HG02763 (cell line): ENCODE measurements around the gene GRAMD1B.

Experiments
- ATAC-seq: cut with Tn5 transposase; IDR thresholded peaks from one replicate; pipeline ENCODE4 v1.9.1; 2021; ENCODE audit warnings: mild to moderate bottlenecking, moderate library complexity; ENCODE audit not compliant: unreplicated experiment

The GRAMD1B gene

DNA sequence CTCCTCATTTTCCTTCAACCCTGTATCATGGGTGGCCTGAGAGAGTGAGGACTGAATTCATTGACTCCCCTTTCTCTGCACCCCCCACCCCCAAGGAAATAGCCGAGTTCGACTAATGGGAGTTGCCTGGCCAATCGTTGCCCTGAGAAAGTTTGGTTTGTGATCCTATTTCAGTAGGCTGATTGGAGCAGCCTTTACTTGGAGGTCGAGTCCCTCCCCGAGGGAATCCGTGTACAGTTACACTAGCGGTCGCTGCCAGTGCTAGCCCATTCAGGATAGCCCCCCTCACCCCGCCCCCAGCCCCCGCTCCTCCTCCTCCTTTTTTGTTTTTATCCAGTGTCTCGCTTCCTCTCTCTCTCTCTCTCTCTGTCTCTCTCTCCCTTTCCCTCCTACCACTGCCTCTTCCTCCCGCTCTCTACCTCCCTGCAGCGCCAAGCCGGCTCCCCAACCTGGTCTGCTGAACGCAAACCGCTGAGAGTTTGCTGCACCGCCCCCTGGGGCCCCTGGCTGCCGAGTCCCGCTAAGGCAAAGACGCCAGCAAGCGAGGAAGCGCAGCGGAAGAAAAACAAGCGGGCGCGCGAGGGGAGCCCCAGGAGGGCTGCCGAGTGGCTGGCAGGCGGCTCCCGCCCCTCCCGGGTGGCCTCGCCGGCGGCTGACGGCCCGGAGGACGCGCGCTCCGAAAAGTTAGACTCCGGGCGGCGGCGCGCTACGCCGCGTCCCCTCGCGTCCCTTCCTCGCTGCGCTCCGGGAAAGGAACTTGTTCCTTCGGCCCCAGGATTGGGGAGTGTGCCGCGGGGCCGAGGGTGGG lies at the start of gene GRAMD1B:
TSS of gene GRAMD1B (plus strand) at position 357 of the 808 bp plus-strand sequence. CDS start 524 bp downstream, outside the sequence.
- ATAC-seq, result no peak

GRCh38 chr11:123381149-123381548 lies 48.9 kb upstream of the GRAMD1B start:
- ATAC-seq, result no peak

- ATAC-seq, result peak; percentile 68
Measured at GRCh38 chr11:123381817-123382554, 48.1 kb upstream of the GRAMD1B start.

DNA sequence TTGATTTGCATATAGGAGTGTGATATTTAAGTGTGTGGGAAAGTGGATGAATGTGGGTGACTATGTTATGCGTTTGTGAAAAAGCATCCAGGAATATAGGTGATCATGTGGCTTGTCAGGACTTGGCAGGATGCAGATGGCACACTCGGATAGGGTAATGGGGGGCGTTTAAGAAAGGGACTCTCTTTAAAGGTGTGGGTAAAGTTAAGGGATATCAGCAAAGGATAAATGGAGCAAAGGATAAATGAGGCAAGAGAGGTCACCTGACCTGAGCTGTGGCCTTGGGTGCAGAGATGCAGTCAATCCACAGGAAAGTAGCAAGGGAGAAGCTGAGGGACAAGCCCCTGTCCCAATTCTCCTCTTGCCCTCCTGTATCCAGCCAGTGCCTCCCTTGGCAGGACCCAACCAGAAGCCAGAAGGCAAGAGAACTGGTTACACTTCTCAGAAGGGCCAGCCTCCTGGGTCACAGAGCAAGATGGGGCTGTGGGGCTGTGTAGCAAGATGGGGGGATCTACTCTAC lies 47.5 kb upstream of the GRAMD1B start:
- peak; percentile 4 for ATAC-seq

DNA sequence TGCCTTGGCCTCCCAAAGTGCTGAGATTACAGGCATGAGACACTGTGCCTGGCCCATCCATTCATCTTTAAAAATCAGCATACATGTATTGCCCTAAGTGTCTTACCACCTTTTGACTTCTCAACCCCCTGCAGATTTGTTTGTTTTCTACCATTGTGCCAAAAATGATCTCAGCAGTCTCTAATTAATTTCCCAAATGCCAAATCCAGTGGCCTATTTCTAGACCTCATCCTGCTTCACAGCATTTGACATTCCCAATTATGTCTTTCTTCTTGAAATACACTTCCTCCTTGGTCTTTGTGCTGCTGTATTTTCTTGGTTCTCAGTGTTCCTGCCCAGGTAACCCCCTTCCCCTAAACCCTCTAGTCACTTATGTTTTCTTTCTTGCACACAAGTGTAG lies 46.0 kb upstream of the GRAMD1B start:
- no peak for ATAC-seq

GRCh38 chr11:123386796-123387510 lies 43.1 kb upstream of the GRAMD1B start:
- ATAC-seq, result no peak

GRCh38 chr11:123388640-123389039 lies 41.4 kb upstream of the GRAMD1B start:
- no peak for ATAC-seq

- ATAC-seq, result no peak
Measured at GRCh38 chr11:123390146-123390545, 39.9 kb upstream of the GRAMD1B start.

DNA sequence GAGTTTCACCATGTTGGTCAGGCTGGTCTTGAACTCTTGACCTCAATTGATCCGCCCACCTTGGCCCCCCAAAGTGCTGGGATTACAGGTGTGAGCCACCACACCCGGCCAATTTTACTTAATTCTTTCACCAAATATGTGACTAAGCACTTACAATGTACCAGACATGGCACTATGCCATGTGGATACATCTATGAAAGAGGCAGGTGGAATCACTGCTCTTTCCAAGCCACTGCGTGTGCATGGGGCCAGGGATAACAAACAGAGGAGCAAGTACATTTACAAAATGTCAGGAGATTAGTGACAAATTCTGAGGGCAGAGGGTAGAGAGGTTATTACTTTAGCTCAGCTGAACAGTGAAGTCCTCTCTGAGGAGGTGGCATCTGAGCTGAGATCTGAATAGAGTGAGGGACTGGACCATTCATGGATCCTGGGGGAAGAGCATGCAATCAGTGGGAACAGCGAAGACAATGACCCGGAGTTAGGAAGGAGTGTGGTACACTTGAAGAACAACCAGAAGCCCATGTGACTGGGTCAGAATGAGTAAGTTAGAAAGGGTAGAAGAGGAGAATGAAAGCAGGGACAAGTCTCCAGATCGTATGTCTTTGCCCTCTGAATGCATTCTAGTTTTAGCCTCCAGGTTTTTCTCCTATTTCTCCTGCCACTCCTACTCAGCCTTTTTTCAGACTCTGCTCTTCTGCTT lies 38.3 kb upstream of the GRAMD1B start:
- ATAC-seq, result no peak

DNA sequence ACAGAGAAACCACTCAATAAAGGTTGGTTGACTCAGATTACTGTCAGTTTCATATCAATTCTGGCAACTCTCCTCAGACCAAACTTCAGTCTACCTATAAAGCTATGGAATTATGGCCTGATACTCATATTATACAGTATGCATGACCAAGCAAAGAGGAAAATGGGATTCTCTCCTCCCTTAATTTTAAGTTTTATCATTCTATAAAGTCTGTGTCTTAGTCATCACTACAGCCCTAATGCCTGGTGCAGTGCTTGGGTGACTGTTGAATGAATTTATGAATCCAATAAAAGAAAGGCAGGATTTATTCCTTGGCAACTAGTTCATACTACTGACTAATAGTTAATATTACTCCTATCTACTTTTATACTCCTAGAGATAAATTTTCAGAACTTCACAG lies 37.6 kb upstream of the GRAMD1B start:
- no peak for ATAC-seq

- ATAC-seq, result no peak
Measured at GRCh38 chr11:123392844-123393243, 37.2 kb upstream of the GRAMD1B start.

- no peak for ATAC-seq
Measured at GRCh38 chr11:123393312-123393927, 36.6 kb upstream of the GRAMD1B start.

DNA sequence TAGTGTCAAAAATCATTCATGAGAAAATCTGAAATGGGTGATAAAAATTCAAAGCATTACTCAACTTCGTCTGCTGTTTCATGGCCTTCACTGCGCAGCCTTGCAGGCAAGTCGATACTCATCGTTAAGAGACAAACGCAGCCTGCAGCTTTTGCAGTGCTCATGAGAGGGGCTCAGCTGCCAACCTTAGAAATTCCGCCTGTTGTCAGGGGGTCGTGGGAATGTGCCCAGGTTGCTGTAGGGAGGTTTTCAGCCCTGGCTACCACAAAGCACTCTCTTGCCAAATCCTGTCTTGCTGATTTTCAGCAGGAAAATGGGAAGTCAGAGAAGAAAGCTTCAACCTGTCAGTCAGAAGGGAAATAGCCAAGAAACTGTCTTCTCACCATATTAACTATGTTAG lies 25.4 kb upstream of the GRAMD1B start:
- no peak for ATAC-seq

- ATAC-seq, result no peak
Measured at GRCh38 chr11:123405123-123405592, 24.9 kb upstream of the GRAMD1B start.

DNA sequence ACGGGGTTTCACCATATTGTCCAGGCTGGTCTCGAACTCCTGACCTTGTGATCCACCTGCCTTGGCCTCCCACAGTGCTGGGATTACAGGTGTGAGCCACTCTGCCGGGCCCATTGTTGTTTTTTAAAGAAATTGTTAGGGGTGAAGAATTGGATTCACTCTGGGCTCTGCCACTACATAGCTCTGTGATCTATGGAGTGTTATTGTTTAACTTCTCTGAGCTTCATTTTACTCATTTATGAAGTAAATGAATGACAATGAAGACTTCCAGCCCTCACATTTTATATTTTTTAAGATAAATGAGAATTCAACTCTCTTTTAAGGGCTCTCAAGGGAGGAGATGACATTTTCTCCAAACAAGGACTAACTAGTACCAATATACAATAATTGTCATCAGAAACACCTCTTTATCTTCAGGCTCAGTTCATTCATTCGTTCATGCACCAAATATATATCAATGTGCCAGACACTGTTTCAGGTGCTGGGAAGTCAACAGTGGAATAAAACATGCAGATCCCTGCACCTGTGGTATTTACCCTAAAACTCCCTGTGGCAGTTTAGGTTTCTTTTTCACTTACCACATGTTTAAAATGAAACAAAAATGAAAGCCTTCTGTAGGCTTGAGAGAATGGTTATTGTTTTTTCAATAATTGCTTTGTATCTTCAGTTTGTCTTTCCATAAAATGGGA lies 23.5 kb upstream of the GRAMD1B start:
- ATAC-seq, result no peak

GRCh38 chr11:123407130-123407995 lies 22.7 kb upstream of the GRAMD1B start:
- ATAC-seq, result peak; percentile 45

GRCh38 chr11:123407996-123408597 lies 22.0 kb upstream of the GRAMD1B start:
- no peak for ATAC-seq
